HG03060 (cell line): ENCODE measurements around the gene GALNT7.

Experiments
- ATAC-seq: cut with Tn5 transposase; IDR thresholded peaks from one replicate; pipeline ENCODE4 v1.9.1; 2021; ENCODE audit warnings: low read depth, moderate number of reproducible peaks; ENCODE audit not compliant: unreplicated experiment

GALNT7 gene

GRCh38 chr4:173288296-173288695 lies 119.7 kb downstream of the GALNT7 start:
- no peak for ATAC-seq

- no peak for ATAC-seq
These were observed 120.2 kb downstream of the GALNT7 start for GRCh38 chr4:173288698-173289352.

DNA sequence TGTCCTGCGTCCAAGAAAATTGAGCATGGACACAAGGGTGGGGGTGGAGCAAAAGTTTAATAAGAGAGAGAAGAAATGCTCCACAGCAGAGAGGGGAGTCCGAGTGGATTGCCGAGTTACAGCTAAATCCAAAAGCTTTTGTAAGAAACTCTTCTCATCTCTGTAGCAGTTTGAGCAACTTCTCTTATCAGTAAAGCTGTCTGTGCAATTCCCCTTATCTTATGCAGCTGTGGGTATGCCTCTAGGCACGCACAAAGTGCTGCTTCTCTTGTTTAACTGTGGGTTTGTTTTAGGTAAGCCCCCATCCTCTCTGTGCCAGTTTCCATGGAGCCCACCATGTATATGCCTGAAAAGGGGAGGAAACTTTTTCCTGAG lies 120.7 kb downstream of the GALNT7 start:
- ATAC-seq: no peak

GRCh38 chr4:173291899-173292298 lies 123.3 kb downstream of the GALNT7 start:
- ATAC-seq: no peak

- ATAC-seq: no peak
These were observed 125.1 kb downstream of the GALNT7 start for GRCh38 chr4:173293663-173294062.

- no peak for ATAC-seq
These were observed 125.8 kb downstream of the GALNT7 start for GRCh38 chr4:173294444-173294843.

- no peak for ATAC-seq
These were observed 133.0 kb downstream of the GALNT7 start for GRCh38 chr4:173301518-173302201.

DNA sequence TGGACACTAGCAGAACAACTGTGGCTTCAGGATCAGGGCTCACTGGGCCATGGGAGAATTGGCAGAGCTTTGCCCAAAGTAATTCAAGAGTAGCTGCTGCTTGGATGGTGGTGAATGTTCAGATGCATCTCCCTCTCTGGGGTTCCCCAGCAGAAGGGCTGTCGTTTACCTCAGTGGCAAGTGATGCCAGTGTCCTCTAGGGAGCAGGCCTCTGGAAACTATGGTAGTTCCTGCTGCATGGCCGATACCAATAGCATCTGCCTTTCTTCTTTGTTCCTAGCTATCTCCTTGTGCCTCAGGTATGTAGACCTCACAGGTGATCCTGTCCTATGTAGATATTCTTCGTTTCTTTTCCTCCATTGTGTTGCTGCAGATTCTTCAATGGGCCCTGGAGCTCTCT lies 139.2 kb downstream of the GALNT7 start:
- ATAC-seq: no peak

- ATAC-seq: no peak
These were observed 142.8 kb downstream of the GALNT7 start for GRCh38 chr4:173311368-173311767.

DNA sequence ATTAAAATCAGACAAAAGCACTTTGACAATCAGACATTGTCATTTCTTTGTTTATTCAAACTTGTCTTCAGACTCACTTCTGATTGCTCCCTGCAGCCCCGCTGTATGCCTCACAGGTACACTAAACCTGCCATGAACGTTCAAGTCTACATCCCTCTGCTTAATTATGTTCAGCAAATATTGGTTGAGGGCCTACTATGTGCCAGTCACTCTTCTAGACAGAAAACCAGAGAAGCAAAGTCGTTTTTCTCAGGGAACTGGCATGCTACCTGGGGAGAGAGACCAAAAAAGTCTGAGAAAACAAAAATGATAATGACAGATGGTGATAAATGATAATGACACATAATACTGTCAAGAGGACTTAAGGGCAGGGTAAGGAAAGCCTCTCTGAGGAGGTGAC lies 146.1 kb downstream of the GALNT7 start:
- ATAC-seq: no peak

DNA sequence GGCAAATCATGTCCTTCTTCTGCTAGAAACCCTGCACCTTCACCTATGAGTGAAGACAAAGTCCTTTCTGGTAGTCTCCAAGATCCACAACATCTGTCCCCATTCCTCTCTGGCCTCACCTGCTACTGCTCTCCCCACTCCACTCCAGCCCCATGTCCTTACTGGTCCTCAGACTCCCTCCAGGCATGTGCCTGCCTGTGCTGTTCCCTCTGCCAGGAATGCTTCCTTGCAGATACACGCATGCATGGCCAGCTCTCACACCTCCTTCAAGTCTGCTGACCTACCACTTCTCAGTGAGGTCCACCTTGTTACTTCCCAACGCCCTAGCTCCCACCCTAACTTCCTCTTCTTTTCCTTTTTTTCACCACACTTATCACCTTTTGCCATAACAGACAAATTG lies 147.4 kb downstream of the GALNT7 start:
- ATAC-seq: no peak

DNA sequence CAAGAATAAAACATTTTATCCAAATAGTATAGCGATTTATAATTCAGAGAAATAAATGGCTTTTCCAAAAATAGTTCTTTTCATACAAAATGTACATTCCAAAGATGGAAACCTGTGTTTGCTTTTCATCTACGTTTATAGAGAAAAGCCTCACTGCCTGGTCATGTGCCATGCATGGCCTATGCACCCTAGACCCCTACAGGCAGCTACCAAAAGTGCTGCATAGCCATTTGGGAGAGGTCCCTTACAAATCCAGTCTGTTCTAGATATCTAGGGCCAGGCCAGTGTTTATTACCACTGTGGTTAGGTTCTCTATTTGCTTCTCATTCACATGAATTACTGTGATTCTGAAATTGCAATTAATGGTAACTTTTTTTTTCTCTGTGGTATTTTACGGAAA lies 148.4 kb downstream of the GALNT7 start:
- no peak for ATAC-seq

GRCh38 chr4:173318240-173318639 lies 149.6 kb downstream of the GALNT7 start:
- no peak for ATAC-seq

DNA sequence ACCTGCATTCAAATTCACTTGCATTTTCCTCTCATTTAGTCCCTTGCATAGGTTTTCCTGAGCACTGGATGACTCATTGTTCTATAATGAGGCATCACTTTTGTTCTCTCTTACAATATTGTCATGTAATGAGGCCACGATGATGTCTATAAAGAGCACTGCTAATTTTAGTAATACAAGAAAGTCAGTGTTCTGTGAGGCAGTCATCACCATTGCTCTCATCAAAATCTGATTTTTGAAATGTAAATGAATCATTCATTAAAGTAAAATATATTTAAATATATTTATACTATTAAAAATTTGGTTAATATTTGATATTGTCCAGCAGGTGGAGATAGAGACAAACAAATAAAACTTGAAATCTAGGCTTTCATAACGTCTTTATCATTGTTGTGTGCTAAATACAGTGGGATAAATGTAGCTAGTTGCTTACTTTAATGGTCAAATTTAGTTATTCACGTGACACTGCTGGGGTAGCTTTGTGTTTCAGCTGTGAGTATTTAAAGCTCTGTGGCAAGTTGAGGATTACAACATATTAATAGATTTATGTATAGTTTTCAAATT lies 150.1 kb downstream of the GALNT7 start:
- no peak for ATAC-seq

- no peak for ATAC-seq
These were observed 151.1 kb downstream of the GALNT7 start for GRCh38 chr4:173319696-173320095.

- ATAC-seq: no peak
These were observed 156.6 kb downstream of the GALNT7 start for GRCh38 chr4:173325007-173325736.

GRCh38 chr4:173328236-173328901 lies 159.8 kb downstream of the GALNT7 start:
- no peak for ATAC-seq

GRCh38 chr4:173330590-173330989 lies 162.0 kb downstream of the GALNT7 start:
- ATAC-seq: no peak

GRCh38 chr4:173332021-173332487 lies 163.4 kb downstream of the GALNT7 start:
- ATAC-seq: no peak

- no peak for ATAC-seq
These were observed 164.5 kb downstream of the GALNT7 start for GRCh38 chr4:173332963-173333657.
